Measurements from ENCODE around the gene RAPGEF4.

RAPGEF4 gene

DNA sequence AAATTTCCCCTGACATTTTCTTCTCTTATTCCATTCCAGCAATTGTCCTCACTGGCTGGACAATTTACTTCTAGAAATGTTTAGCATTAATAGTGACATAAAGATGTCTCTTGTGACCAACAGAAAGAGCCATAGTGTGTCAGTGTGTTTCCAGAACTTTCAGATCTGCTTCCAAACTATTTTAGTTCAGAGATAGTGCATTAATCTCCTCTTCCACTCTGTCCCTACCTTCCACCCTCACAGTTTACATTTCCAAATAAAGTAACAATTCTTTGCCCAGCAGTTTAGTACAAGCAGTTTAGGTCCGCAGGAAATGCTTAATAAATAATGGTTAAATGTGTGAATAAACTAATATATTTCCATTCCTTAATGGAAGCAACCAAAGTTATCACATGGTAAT is 24.5 kb upstream of the RAPGEF4 start:
- TF ChIP-seq, protein P1, sequence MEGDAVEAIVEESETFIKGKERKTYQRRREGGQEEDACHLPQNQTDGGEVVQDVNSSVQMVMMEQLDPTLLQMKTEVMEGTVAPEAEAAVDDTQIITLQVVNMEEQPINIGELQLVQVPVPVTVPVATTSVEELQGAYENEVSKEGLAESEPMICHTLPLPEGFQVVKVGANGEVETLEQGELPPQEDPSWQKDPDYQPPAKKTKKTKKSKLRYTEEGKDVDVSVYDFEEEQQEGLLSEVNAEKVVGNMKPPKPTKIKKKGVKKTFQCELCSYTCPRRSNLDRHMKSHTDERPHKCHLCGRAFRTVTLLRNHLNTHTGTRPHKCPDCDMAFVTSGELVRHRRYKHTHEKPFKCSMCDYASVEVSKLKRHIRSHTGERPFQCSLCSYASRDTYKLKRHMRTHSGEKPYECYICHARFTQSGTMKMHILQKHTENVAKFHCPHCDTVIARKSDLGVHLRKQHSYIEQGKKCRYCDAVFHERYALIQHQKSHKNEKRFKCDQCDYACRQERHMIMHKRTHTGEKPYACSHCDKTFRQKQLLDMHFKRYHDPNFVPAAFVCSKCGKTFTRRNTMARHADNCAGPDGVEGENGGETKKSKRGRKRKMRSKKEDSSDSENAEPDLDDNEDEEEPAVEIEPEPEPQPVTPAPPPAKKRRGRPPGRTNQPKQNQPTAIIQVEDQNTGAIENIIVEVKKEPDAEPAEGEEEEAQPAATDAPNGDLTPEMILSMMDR (conservative IDR thresholded peaks at IDR 0.05; ENCODE audit: low read depth, low read length): no peak
- H3K79me2 ChIP-seq (ENCODE audit: insufficient read depth, low read depth): no peaks in the 10 kb centered on the region

GRCh38 chr2:172712251-172712650 is 23.4 kb upstream of the RAPGEF4 start:
- Histone ChIP-seq H2AFZ (ENCODE audit: low read depth) (no peak overlapping the region), H4K20me1 (ENCODE audit: insufficient read depth) (no peaks in the 10 kb centered on the region), H3K27me3 (ENCODE audit: insufficient read depth, low read depth) (no peaks in the 10 kb centered on the region), H3K4me3 (IDR thresholded peaks at IDR 0.05; ENCODE audit: insufficient read depth, low read depth, low read length) (no peak overlapping the region), H3K4me1 (ENCODE audit: low read depth, poor library complexity, severe bottlenecking) (no peaks in the 10 kb centered on the region), H3K79me2 (ENCODE audit: insufficient read depth, low read depth) (no peaks in the 10 kb centered on the region), H3K36me3 (ENCODE audit: insufficient read depth) (no peaks in the 10 kb centered on the region), H3K9ac (no peak overlapping the region), H3K27ac (no peak overlapping the region), H3K4me2 (no peak overlapping the region)
- TF ChIP-seq, protein P1 (conservative IDR thresholded peaks at IDR 0.05; ENCODE audit: low read depth, low read length): no peak

More for the DNA sequence above, 24.5 kb upstream of the RAPGEF4 start:
- Histone ChIP-seq H4K20me1 (ENCODE audit: insufficient read depth) (no peaks in the 10 kb centered on the region), H3K4me3 (IDR thresholded peaks at IDR 0.05; ENCODE audit: insufficient read depth, low read depth, low read length) (no peak overlapping the region), H3K9ac (no peak overlapping the region), H3K36me3 (ENCODE audit: insufficient read depth) (no peaks in the 10 kb centered on the region), H3K27me3 (ENCODE audit: insufficient read depth, low read depth) (no peaks in the 10 kb centered on the region), H2AFZ (ENCODE audit: low read depth) (no peak overlapping the region), H3K27ac (no peak overlapping the region), H3K4me1 (ENCODE audit: low read depth, poor library complexity, severe bottlenecking) (no peaks in the 10 kb centered on the region), H3K4me2 (no peak overlapping the region)

DNA sequence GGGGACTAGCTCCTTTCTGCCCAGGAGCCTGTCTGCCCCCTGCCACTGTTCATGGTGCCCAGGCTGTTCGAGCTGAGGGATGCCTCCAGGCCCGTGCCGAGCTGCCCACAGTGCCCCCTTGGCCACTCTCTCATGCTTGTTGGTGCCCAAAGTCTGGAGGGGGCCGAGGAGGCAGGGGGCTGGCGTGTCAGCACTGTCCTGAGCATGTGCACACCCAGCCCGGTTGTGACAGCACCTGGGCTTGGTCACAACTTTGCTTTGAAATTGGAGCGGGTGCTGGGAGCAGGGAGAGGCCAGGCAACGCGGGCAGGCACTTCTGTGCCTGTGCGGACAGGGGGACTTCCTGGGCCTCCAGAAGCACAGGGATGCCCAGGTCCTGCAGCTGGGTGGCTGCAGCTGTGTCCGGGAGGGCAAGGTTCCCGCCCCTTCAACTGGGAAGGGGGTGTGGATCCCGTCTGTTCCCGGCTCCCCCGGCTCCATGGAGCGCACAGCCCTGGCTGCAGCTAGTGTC is 22.2 kb upstream of the RAPGEF4 start:
- no peaks in the 10 kb centered on the region for H3K36me3 ChIP-seq (ENCODE audit: insufficient read depth)
- H3K4me3 ChIP-seq (IDR thresholded peaks at IDR 0.05; ENCODE audit: insufficient read depth, low read depth, low read length): no peak overlapping the region
- H3K27me3 ChIP-seq (ENCODE audit: insufficient read depth, low read depth): no peaks in the 10 kb centered on the region
- no peaks in the 10 kb centered on the region for H4K20me1 ChIP-seq (ENCODE audit: insufficient read depth)
- no peak overlapping the region for H3K9ac ChIP-seq
- H3K79me2 ChIP-seq (ENCODE audit: insufficient read depth, low read depth): no peaks in the 10 kb centered on the region
- TF ChIP-seq, protein P1 (conservative IDR thresholded peaks at IDR 0.05; ENCODE audit: low read depth, low read length): no peak
- no peak overlapping the region for H2AFZ ChIP-seq (ENCODE audit: low read depth)
- H3K4me2 ChIP-seq: no peak overlapping the region
- H3K27ac ChIP-seq: no peak overlapping the region
- no peaks in the 10 kb centered on the region for H3K4me1 ChIP-seq (ENCODE audit: low read depth, poor library complexity, severe bottlenecking)

GRCh38 chr2:172722481-172722880 is 13.2 kb upstream of the RAPGEF4 start:
- no peak overlapping the region for H3K4me2 ChIP-seq
- no peak overlapping the region for H3K4me3 ChIP-seq (IDR thresholded peaks at IDR 0.05; ENCODE audit: insufficient read depth, low read depth, low read length)
- H2AFZ ChIP-seq (ENCODE audit: low read depth): no peak overlapping the region
- H3K27ac ChIP-seq: no peak overlapping the region
- no peaks in the 10 kb centered on the region for H3K79me2 ChIP-seq (ENCODE audit: insufficient read depth, low read depth)
- TF ChIP-seq, protein P1 (conservative IDR thresholded peaks at IDR 0.05; ENCODE audit: low read depth, low read length): no peak
- no peak overlapping the region for H3K9ac ChIP-seq
- no peaks in the 10 kb centered on the region for H3K27me3 ChIP-seq (ENCODE audit: insufficient read depth, low read depth)
- no peaks in the 10 kb centered on the region for H3K4me1 ChIP-seq (ENCODE audit: low read depth, poor library complexity, severe bottlenecking)
- no peaks in the 10 kb centered on the region for H4K20me1 ChIP-seq (ENCODE audit: insufficient read depth)
- H3K36me3 ChIP-seq (ENCODE audit: insufficient read depth): no peaks in the 10 kb centered on the region

All from KMS-11 (cell line).